ENCODE data around the gene KNCN.

KNCN gene

DNA sequence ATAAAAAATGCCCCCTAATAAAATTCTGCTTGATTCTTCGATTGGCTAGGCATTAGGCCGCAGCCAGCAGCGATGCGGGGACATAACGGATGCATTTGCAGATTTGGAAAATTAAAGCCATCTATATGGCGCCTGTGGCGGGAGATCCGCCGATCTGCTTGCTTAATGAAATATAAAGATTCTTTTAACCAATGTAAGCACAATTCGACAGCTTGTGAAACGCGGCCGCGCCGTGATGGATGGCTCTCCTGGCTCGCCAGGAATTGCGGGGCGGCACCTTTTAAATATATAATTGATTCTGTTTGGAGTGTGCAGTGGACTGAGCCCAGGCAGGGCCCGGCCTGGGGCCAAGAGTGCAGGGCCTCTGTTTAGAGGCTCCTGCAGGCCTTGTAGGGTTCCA lies 53.8 kb downstream of the KNCN start:
- no peak overlapping the region for H3K27ac ChIP-seq
- TF ChIP-seq, protein P1, sequence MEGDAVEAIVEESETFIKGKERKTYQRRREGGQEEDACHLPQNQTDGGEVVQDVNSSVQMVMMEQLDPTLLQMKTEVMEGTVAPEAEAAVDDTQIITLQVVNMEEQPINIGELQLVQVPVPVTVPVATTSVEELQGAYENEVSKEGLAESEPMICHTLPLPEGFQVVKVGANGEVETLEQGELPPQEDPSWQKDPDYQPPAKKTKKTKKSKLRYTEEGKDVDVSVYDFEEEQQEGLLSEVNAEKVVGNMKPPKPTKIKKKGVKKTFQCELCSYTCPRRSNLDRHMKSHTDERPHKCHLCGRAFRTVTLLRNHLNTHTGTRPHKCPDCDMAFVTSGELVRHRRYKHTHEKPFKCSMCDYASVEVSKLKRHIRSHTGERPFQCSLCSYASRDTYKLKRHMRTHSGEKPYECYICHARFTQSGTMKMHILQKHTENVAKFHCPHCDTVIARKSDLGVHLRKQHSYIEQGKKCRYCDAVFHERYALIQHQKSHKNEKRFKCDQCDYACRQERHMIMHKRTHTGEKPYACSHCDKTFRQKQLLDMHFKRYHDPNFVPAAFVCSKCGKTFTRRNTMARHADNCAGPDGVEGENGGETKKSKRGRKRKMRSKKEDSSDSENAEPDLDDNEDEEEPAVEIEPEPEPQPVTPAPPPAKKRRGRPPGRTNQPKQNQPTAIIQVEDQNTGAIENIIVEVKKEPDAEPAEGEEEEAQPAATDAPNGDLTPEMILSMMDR (IDR thresholded peaks at IDR 0.05; ENCODE audit: low read depth, low read length, missing control alignments), result no peak
- no peaks in the 10 kb centered on the region for H3K36me3 ChIP-seq (replicated peaks)
- DNase-seq, result no peak
- H3K4me3 ChIP-seq (ENCODE audit: low read depth, low read length), result no peak overlapping the region
- H3K27me3 ChIP-seq (replicated peaks), result peaks cover 47% of the 10 kb centered on the region
- in situ Hi-C loops (cut with HindIII; ENCODE audit: low pct_ligation_motif_present, low sequenced_read_pairs), result no loop called here

DNA sequence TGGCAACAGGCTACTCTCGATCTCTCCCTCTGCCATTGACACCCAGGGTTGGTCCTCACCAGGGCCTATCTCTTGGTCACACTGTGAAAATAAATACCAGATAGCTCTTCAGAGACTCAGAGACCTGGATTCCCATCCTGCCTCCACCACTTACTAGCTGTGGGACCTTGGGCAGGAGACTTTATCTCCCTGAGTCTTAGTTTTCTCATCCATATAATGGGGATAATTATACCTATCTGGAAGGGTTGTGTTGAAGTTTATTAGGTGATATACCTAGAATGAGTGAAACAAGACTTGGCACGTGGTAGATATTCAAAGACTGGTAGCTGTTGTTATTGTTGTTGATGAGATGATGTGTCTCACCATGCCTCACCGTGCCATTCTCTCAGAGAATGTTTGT lies 54.4 kb downstream of the KNCN start:
- in situ Hi-C loops (cut with HindIII; ENCODE audit: low pct_ligation_motif_present, low sequenced_read_pairs), result no loop called here
- Histone ChIP-seq H3K4me3 (ENCODE audit: low read depth, low read length) (no peak overlapping the region), H3K27me3 (replicated peaks) (peaks cover 52% of the 10 kb centered on the region), H3K36me3 (replicated peaks) (no peaks in the 10 kb centered on the region), H3K27ac (no peak overlapping the region)
- DNase-seq, result no peak
- TF ChIP-seq, protein P1 (IDR thresholded peaks at IDR 0.05; ENCODE audit: low read depth, low read length, missing control alignments), result no peak

DNA sequence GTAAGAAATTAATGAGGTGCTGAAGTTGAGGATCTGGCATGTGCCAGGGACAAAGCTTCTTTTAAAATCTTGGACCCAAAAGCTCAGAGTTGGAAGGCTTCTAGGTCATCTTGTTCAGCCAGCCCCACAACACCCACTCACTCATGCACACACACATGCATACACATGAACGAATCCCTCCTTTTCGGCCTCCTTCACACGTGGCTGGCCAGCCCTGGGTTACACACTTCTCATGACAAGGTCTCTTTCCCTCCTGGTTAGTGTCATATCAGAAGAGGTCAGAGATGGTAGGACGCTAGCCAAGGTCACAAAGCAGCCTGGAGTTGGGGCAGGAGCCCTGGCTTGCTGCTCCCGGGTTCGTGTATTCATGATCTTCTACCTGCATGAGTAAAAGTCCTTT lies 54.9 kb downstream of the KNCN start:
- DNase-seq, result no peak
- TF ChIP-seq, protein P1 (IDR thresholded peaks at IDR 0.05; ENCODE audit: low read depth, low read length, missing control alignments), result no peak
- H3K27ac ChIP-seq, result no peak overlapping the region
- H3K27me3 ChIP-seq (replicated peaks), result peaks cover 54% of the 10 kb centered on the region
- no peaks in the 10 kb centered on the region for H3K36me3 ChIP-seq (replicated peaks)
- in situ Hi-C loops (cut with HindIII; ENCODE audit: low pct_ligation_motif_present, low sequenced_read_pairs), result no loop called here
- no peak overlapping the region for H3K4me3 ChIP-seq (ENCODE audit: low read depth, low read length)

DNA sequence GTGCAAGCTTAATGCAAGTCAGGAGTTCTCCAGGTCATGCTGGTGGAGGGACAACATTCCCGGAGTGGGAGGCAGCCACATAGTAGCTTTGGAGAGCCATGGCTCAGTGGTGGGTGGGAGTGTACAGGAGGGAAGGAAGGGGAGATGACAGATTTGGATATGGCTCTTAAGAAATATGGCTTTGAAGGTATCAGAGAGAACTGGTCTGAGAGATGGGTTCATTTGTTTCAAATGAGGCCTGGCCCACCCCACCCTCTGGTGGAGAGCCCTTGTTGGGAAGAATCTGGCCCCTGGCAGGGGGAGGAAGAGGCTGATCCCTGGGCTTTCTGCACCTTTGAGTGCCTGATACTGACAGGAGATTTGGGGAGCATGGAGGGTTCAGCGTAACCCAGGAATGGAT lies 55.7 kb downstream of the KNCN start:
- in situ Hi-C loops (cut with HindIII; ENCODE audit: low pct_ligation_motif_present, low sequenced_read_pairs), result no loop called here
- H3K27ac ChIP-seq, result no peak overlapping the region
- no peak overlapping the region for H3K4me3 ChIP-seq (ENCODE audit: low read depth, low read length)
- TF ChIP-seq, protein P1 (IDR thresholded peaks at IDR 0.05; ENCODE audit: low read depth, low read length, missing control alignments), result no peak
- no peaks in the 10 kb centered on the region for H3K36me3 ChIP-seq (replicated peaks)
- peaks cover 59% of the 10 kb centered on the region for H3K27me3 ChIP-seq (replicated peaks)
- no peak for DNase-seq
